ENCODE data around the gene CRYL1. TPM values are rescaled to one million over a fixed set of nuclear protein-coding genes. Genes with fewer than 3 reads are reported as not detected.

Gene CRYL1
- polyA plus RNA-seq, 1 donor from 2014 or later, result 10.6 TPM

DNA sequence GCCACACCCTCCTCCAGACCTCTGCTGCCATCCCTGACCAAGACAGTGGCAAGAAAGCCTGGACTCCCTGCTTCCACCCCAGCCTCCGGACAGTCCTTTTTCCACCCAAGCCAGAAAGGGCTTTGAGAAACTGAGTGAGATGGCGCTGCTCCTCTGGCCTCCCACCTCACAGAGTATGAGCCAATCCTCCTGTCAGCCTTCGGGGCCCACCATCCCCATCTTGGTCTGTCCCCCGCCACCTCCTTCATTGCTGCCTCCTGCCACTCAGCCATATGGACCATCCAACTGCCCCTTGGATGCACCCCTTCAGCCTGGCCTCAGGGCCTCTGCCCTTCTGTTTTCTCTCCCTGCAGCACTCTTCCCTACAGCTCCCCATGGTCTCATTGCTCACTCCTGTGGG lies 125.7 kb downstream of the CRYL1 start:
- Histone ChIP-seq H3K27me3 (ENCODE audit: insufficient read depth, low read depth, low read length) (no peaks in the 10 kb centered on the region), H3K27ac (ENCODE audit: low read length) (no peak overlapping the region), H3F3A (ENCODE audit: insufficient read depth, low read length, poor library complexity, severe bottlenecking) (no peaks in the 10 kb centered on the region), H3K4me2 (ENCODE audit: low read length) (no peak overlapping the region), H3K9me2 (ENCODE audit: insufficient read depth, low read length) (no peaks in the 10 kb centered on the region), H3K4me3 (ENCODE audit: low read length) (no peak overlapping the region), H4K20me1 (ENCODE audit: insufficient read depth) (no peaks in the 10 kb centered on the region), H3K79me2 (replicated peaks; ENCODE audit: insufficient read depth, low read length) (no peaks in the 10 kb centered on the region), H3K9me3 (ENCODE audit: low read length) (no peaks in the 10 kb centered on the region), H2AFZ (ENCODE audit: low read depth, low read length) (no peak overlapping the region), H3K9ac (ENCODE audit: low read length) (no peak overlapping the region), H3K36me3 (ENCODE audit: insufficient read depth, low read length) (no peaks in the 10 kb centered on the region)
- no peak for TF ChIP-seq SMC3 (conservative IDR thresholded peaks at IDR 0.05; ENCODE audit: poor library complexity)
- TF ChIP-seq EP300 (conservative IDR thresholded peaks at IDR 0.05; ENCODE audit: poor library complexity, severe bottlenecking), result no peak
- TF ChIP-seq TAF1 (IDR thresholded peaks at IDR 0.05; ENCODE audit: low read depth), result no peak
- TF ChIP-seq POLR2AphosphoS5 (IDR thresholded peaks at IDR 0.05), result no peak

DNA sequence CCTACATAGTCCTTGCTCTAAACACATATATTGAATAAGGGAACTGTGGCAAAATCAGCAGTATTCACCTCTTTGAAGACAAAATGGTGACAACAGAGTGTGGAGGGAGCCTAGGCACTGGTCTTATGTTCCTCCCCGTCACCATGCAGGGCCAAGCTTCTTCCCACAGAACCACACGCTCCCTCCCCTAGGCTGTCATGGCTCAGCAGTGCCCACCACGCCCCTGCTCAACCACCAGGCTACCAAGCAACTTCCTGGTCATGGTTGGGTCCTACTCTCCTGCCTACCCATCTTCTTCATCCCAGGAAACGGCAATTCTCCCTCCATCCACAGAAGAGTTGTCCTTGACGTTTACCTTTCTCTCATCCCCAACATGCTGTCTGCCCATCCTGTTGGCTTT lies 126.1 kb downstream of the CRYL1 start:
- H4K20me1 ChIP-seq (ENCODE audit: insufficient read depth), result no peaks in the 10 kb centered on the region
- no peak overlapping the region for H3K9ac ChIP-seq (ENCODE audit: low read length)
- TF ChIP-seq, protein P1, sequence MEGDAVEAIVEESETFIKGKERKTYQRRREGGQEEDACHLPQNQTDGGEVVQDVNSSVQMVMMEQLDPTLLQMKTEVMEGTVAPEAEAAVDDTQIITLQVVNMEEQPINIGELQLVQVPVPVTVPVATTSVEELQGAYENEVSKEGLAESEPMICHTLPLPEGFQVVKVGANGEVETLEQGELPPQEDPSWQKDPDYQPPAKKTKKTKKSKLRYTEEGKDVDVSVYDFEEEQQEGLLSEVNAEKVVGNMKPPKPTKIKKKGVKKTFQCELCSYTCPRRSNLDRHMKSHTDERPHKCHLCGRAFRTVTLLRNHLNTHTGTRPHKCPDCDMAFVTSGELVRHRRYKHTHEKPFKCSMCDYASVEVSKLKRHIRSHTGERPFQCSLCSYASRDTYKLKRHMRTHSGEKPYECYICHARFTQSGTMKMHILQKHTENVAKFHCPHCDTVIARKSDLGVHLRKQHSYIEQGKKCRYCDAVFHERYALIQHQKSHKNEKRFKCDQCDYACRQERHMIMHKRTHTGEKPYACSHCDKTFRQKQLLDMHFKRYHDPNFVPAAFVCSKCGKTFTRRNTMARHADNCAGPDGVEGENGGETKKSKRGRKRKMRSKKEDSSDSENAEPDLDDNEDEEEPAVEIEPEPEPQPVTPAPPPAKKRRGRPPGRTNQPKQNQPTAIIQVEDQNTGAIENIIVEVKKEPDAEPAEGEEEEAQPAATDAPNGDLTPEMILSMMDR (IDR thresholded peaks at IDR 0.05; ENCODE audit: poor library complexity, severe bottlenecking), result no peak
- TF ChIP-seq, protein P2, sequence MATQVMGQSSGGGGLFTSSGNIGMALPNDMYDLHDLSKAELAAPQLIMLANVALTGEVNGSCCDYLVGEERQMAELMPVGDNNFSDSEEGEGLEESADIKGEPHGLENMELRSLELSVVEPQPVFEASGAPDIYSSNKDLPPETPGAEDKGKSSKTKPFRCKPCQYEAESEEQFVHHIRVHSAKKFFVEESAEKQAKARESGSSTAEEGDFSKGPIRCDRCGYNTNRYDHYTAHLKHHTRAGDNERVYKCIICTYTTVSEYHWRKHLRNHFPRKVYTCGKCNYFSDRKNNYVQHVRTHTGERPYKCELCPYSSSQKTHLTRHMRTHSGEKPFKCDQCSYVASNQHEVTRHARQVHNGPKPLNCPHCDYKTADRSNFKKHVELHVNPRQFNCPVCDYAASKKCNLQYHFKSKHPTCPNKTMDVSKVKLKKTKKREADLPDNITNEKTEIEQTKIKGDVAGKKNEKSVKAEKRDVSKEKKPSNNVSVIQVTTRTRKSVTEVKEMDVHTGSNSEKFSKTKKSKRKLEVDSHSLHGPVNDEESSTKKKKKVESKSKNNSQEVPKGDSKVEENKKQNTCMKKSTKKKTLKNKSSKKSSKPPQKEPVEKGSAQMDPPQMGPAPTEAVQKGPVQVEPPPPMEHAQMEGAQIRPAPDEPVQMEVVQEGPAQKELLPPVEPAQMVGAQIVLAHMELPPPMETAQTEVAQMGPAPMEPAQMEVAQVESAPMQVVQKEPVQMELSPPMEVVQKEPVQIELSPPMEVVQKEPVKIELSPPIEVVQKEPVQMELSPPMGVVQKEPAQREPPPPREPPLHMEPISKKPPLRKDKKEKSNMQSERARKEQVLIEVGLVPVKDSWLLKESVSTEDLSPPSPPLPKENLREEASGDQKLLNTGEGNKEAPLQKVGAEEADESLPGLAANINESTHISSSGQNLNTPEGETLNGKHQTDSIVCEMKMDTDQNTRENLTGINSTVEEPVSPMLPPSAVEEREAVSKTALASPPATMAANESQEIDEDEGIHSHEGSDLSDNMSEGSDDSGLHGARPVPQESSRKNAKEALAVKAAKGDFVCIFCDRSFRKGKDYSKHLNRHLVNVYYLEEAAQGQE (IDR thresholded peaks at IDR 0.05; ENCODE audit: borderline replicate concordance), result no peak
- TF ChIP-seq POLR2AphosphoS5 (IDR thresholded peaks at IDR 0.05), result no peak
- no peak for TF ChIP-seq EZH2 (IDR thresholded peaks at IDR 0.05; ENCODE audit: borderline replicate concordance, insufficient read depth, low read length, poor library complexity, severe bottlenecking)
- TF ChIP-seq TAF1 (IDR thresholded peaks at IDR 0.05; ENCODE audit: low read depth), result no peak
- TF ChIP-seq MXI1 (conservative IDR thresholded peaks at IDR 0.05; ENCODE audit: poor library complexity, severe bottlenecking), result no peak
- TF ChIP-seq RAD21 (conservative IDR thresholded peaks at IDR 0.05), result no peak
- no peak for TF ChIP-seq SMC3 (conservative IDR thresholded peaks at IDR 0.05; ENCODE audit: poor library complexity)
- no peak for TF ChIP-seq EP300 (conservative IDR thresholded peaks at IDR 0.05; ENCODE audit: poor library complexity, severe bottlenecking)
- H2AFZ ChIP-seq (ENCODE audit: low read depth, low read length), result no peak overlapping the region
- H3K27me3 ChIP-seq (ENCODE audit: insufficient read depth, low read depth, low read length), result no peaks in the 10 kb centered on the region
- H3K4me2 ChIP-seq (ENCODE audit: low read length), result no peak overlapping the region
- H3K9me2 ChIP-seq (ENCODE audit: insufficient read depth, low read length), result no peaks in the 10 kb centered on the region
- no peaks in the 10 kb centered on the region for H3K79me2 ChIP-seq (replicated peaks; ENCODE audit: insufficient read depth, low read length)
- no peak overlapping the region for H3K4me3 ChIP-seq (ENCODE audit: low read length)
- H3F3A ChIP-seq (ENCODE audit: insufficient read depth, low read length, poor library complexity, severe bottlenecking), result no peaks in the 10 kb centered on the region
- no peaks in the 10 kb centered on the region for H3K9me3 ChIP-seq (ENCODE audit: low read length)
- H3K36me3 ChIP-seq (ENCODE audit: insufficient read depth, low read length), result no peaks in the 10 kb centered on the region
- no peak overlapping the region for H3K27ac ChIP-seq (ENCODE audit: low read length)

DNA sequence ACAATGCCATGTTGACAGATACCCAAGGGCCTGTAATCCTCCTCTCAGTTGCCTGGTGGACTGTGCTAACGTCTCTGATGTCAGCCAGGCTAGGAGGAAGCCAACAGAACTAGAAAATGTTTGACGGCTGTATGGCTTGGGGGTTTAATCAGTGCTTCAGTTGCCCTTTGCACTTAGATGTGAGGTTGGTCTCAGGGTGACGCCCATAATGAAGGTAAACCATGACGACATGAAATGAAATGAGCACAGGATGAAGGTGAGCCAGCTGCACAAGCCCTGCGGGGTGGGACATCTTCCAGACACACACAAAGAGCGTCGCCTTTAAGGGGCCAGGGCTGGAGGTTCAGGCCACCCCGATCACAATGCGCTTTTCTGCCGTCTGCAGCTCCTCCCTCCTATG lies 127.2 kb downstream of the CRYL1 start:
- no peak overlapping the region for H3K27ac ChIP-seq (ENCODE audit: low read length)
- TF ChIP-seq, protein P1 (IDR thresholded peaks at IDR 0.05; ENCODE audit: poor library complexity, severe bottlenecking), result no peak
- no peak for TF ChIP-seq SMC3 (conservative IDR thresholded peaks at IDR 0.05; ENCODE audit: poor library complexity)
- no peak for TF ChIP-seq EP300 (conservative IDR thresholded peaks at IDR 0.05; ENCODE audit: poor library complexity, severe bottlenecking)
- no peak for TF ChIP-seq TAF1 (IDR thresholded peaks at IDR 0.05; ENCODE audit: low read depth)
- H3K4me2 ChIP-seq (ENCODE audit: low read length), result no peak overlapping the region
- no peak overlapping the region for H2AFZ ChIP-seq (ENCODE audit: low read depth, low read length)
- H3K4me3 ChIP-seq (ENCODE audit: low read length), result no peak overlapping the region
- H3K27me3 ChIP-seq (ENCODE audit: insufficient read depth, low read depth, low read length), result no peaks in the 10 kb centered on the region
- H3K9me2 ChIP-seq (ENCODE audit: insufficient read depth, low read length), result no peaks in the 10 kb centered on the region
- no peaks in the 10 kb centered on the region for H3K36me3 ChIP-seq (ENCODE audit: insufficient read depth, low read length)
- H4K20me1 ChIP-seq (ENCODE audit: insufficient read depth), result no peaks in the 10 kb centered on the region
- no peaks in the 10 kb centered on the region for H3K9me3 ChIP-seq (ENCODE audit: low read length)
- no peaks in the 10 kb centered on the region for H3F3A ChIP-seq (ENCODE audit: insufficient read depth, low read length, poor library complexity, severe bottlenecking)
- no peaks in the 10 kb centered on the region for H3K79me2 ChIP-seq (replicated peaks; ENCODE audit: insufficient read depth, low read length)
- no peak overlapping the region for H3K9ac ChIP-seq (ENCODE audit: low read length)

All from neural cell (in vitro differentiated cells).